22Rv1 (cell line): Measurements from ENCODE around the gene STON2.

Experiments used
- ZFX ChIP-seq: fragments of 450-650 bp; IDR thresholded peaks from 2 replicates; pipeline ENCODE4 v1.6.1; 2017; ENCODE audit warnings: antibody characterized with exemption, borderline replicate concordance
- TF ChIP-seq, protein P1 (sequence below): fragments of 450-650 bp; IDR thresholded peaks from 2 replicates; pipeline ENCODE4 v1.5.1; 2017; ENCODE audit warnings: mild to moderate bottlenecking

DNA sequence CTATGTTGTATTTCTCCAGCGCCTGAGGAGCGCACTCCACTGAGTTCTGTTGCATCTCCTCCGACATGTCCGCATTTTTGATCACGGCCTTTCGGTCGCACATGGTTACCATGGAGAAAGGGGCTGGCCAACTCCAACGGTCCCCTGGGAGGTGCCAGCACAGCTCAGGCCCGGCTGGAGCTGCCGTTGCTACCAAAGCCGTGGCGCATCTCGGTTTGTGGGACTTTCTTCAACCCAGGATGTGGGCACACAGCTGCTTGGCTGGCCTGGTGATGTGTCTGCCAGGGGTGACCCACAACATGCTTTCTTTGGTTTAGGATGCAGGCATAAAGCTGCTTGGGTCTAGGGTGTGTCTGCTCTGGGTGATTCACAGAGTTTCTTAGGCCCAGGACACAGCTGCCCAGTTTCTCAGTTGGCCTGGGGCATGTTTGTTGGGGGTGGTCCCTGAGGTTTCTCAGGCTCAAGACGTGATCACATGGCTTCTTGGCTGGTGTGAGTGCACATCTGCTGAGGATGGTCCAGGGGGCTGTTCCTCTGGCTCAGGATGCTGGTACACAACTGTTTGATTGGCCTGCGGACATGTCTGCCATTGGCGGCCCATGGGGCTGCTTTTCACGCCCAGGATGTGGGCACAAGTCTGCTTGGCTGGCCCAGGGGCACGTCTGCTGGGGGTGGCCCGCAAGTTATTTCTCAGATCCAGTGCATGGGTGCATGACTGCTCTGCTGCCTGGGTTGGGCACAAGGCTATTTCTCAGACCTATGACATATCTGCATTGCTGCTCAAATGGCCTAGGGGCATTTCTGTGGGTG, 153.5 kb downstream of the STON2 start:
- TF ChIP-seq, protein P1, sequence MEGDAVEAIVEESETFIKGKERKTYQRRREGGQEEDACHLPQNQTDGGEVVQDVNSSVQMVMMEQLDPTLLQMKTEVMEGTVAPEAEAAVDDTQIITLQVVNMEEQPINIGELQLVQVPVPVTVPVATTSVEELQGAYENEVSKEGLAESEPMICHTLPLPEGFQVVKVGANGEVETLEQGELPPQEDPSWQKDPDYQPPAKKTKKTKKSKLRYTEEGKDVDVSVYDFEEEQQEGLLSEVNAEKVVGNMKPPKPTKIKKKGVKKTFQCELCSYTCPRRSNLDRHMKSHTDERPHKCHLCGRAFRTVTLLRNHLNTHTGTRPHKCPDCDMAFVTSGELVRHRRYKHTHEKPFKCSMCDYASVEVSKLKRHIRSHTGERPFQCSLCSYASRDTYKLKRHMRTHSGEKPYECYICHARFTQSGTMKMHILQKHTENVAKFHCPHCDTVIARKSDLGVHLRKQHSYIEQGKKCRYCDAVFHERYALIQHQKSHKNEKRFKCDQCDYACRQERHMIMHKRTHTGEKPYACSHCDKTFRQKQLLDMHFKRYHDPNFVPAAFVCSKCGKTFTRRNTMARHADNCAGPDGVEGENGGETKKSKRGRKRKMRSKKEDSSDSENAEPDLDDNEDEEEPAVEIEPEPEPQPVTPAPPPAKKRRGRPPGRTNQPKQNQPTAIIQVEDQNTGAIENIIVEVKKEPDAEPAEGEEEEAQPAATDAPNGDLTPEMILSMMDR, result no peak
- no peak for TF ChIP-seq ZFX
